ENCODE measurements around the gene GALNT17. TPM values are rescaled to one million over a fixed set of nuclear protein-coding genes. Genes with fewer than 3 reads are reported as not detected.

Gene GALNT17
- total RNA-seq, 4 donors from 2014 or later = 4.4 to 33.8 (median 11.3) TPM

DNA sequence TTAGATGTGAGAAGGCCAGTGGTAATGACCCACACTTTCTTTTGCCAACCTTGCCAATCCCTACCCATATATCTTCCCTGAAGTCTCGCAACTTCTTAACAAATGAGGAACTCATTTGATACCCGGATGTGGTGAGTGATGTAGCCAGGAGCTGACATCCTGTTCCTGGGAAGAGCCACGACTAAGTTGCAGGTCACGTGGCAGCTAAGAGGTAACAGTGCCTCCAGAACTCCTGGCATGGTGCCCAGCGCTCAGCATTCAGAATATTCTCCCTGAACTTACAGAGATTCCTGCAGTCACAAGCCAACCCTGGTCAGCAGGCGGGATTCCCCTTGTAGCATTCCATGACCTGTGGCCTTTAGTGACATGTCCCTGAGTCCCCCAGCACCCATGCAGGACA is 282.5 kb downstream of the GALNT17 start:
- intact Hi-C loops (cut with DNase I; ENCODE audit: low total_unique reads) = no loop called here
- no peak for TF ChIP-seq POLR2A (IDR thresholded peaks at IDR 0.05)
- no peak for TF ChIP-seq CTCF (IDR thresholded peaks at IDR 0.05)
- no peak overlapping the region for H3K4me3 ChIP-seq
- DNase-seq = no peak
- no peaks in the 10 kb centered on the region for H3K9me3 ChIP-seq
- H3K27me3 ChIP-seq = no peaks in the 10 kb centered on the region
- H3K36me3 ChIP-seq = no peaks in the 10 kb centered on the region
- no peak overlapping the region for H3K27ac ChIP-seq
- H3K4me1 ChIP-seq = no peaks in the 10 kb centered on the region

DNA sequence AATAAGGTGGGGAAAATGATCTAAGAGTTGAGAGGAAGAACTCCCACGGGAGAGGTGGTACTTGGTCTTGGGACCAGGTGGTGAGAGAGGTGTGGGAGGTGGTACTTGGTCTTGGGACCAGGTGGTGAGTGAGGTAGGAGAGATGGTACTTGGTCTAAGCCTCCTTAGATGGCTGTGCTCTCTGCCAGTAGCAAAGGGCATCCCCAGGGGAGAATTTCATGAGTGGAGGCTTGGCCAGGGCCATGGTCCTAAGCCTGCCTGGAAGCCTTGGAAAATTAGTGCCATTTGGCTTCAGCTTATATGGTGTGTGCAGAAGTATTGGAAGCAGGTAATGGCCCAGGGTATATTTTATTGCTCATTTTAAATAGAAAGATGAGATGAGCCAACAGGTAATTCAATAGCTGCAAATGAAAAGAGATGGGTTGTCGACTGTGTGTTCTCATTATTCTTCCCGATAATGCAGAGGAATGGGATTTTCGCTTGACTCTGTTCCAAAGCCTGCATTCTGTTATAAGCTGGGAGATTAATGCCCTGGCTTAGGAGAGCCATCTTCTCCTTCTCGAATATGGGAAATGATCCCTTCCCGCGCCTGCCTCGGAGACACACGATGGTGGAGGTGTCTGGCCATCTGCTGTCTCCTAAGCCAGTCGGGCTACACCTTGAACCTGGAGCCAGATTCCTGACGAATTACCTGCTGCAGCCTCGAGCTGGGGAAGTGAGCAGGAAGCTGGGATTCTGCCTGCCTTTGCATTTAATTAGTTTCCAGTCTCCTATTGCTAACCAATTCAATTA is 287.8 kb downstream of the GALNT17 start:
- H3K27ac ChIP-seq = no peak overlapping the region
- intact Hi-C loops (cut with DNase I; ENCODE audit: low total_unique reads) = no loop called here
- no peak overlapping the region for H3K4me3 ChIP-seq
- no peaks in the 10 kb centered on the region for H3K4me1 ChIP-seq
- H3K27me3 ChIP-seq = no peaks in the 10 kb centered on the region
- H3K36me3 ChIP-seq = no peaks in the 10 kb centered on the region
- TF ChIP-seq POLR2A (IDR thresholded peaks at IDR 0.05) = no peak
- TF ChIP-seq CTCF (IDR thresholded peaks at IDR 0.05) = no peak
- no peak for DNase-seq
- no peaks in the 10 kb centered on the region for H3K9me3 ChIP-seq

DNA sequence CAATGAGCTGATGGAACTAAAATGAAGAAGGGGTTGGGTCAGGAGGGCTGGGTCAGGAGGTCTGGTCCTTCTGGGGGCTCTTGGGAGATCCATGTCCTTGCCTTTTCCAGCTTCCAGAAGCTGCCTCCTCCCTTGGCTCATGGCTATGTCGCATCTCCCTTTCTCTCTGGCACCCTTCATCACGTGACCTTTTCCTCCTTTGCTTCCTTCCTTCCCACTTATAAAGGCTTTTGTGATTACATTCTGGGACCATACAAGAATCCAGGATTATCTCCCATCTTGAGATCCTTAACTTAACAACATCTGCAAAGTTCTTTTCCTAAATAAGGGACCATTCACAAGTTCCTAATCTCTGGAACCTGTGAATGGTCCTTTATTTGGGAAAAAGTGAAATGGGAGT is 290.2 kb downstream of the GALNT17 start:
- H3K27ac ChIP-seq = no peak overlapping the region
- no peak for DNase-seq
- intact Hi-C loops (cut with DNase I; ENCODE audit: low total_unique reads) = no loop called here
- H3K9me3 ChIP-seq = no peaks in the 10 kb centered on the region
- H3K36me3 ChIP-seq = no peaks in the 10 kb centered on the region
- TF ChIP-seq CTCF (IDR thresholded peaks at IDR 0.05) (no peak), POLR2A (IDR thresholded peaks at IDR 0.05) (no peak)
- H3K27me3 ChIP-seq = no peaks in the 10 kb centered on the region
- no peak overlapping the region for H3K4me3 ChIP-seq
- no peaks in the 10 kb centered on the region for H3K4me1 ChIP-seq

DNA sequence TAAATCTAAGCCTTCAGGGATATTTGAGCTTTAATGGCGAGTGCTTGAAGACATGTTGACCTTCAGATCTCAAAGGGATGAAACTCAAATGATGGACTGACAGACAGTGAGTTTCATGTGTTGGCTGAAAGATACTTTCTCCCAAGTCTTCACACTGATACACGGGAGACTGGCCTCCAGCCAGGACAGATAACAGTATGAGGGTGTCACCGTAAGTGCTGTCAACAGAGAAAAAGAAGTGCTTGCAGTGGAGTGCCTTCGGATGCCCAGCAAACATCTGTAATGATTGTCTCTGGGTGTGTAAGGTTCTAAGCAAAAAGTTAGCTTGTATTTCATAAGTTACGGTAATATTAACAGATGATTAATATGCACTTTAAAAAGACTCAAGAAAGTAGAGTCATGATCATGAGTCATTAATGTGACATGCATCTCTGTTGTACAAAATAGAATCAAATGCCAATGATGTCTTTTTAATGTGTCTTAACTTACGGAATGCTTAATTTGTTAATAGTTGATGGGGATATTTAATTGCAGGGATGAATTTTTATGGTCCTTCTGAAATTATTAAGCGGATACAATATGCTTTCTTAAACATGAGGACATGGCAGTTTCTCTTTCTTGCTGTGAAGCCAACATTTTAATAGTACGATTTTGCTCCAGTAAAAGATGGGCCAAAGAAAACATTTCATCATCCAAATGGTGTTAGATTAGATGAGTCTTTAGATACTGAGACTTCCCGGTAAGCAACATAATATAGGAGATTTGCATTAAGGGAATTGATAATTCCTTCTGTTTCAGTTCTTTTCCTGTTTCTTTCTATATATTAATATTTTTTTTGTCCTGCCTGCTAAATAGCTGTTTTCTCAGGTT is 292.5 kb downstream of the GALNT17 start:
- no peaks in the 10 kb centered on the region for H3K36me3 ChIP-seq
- H3K9me3 ChIP-seq = no peaks in the 10 kb centered on the region
- no peak overlapping the region for H3K4me3 ChIP-seq
- no peak for TF ChIP-seq POLR2A (IDR thresholded peaks at IDR 0.05)
- TF ChIP-seq CTCF (IDR thresholded peaks at IDR 0.05) = no peak
- no peaks in the 10 kb centered on the region for H3K4me1 ChIP-seq
- no peak overlapping the region for H3K27ac ChIP-seq
- intact Hi-C loops (cut with DNase I; ENCODE audit: low total_unique reads) = no loop called here
- no peaks in the 10 kb centered on the region for H3K27me3 ChIP-seq
- DNase-seq = no peak

- Histone ChIP-seq H3K4me3 (no peak overlapping the region), H3K36me3 (no peaks in the 10 kb centered on the region), H3K27ac (no peak overlapping the region), H3K27me3 (no peaks in the 10 kb centered on the region), H3K9me3 (no peaks in the 10 kb centered on the region), H3K4me1 (no peaks in the 10 kb centered on the region)
- DNase-seq = no peak
- TF ChIP-seq POLR2A (IDR thresholded peaks at IDR 0.05) (no peak), CTCF (IDR thresholded peaks at IDR 0.05) (no peak)
- intact Hi-C loops (cut with DNase I; ENCODE audit: low total_unique reads) = no loop called here
Observed at GRCh38 chr7:71429083-71429482, 297.1 kb downstream of the GALNT17 start.

Measured in uterus (tissue), 4 donors.